PFSK-1 (cell line): ENCODE results near the gene ADAM15.

ENCODE experiments used
- FOXP2 ChIP-seq: optimal IDR thresholded peaks from 2 replicates; pipeline ENCODE3; 2011; ENCODE audit warnings: borderline replicate concordance, control low read depth, inconsistent platforms; ENCODE audit not compliant: insufficient read depth; ENCODE audit errors: extremely low read length, extremely low read depth
- POLR2AphosphoS5 ChIP-seq: IDR thresholded peaks from 2 replicates; pipeline ENCODE4 v1.6.1; 2012; ENCODE audit warnings: low read depth, mild to moderate bottlenecking, control low read depth, low read length, moderate library complexity
- REST ChIP-seq, 2 experiments: IDR thresholded peaks; 2 replicates each; pipeline versions ENCODE4 v1.6.1 to v1.8.0; 2011 to 2012; ENCODE audit warnings: low read depth in 2 of 2, low read length in 2 of 2, control low read depth in 1 of 2, inconsistent platforms in 1 of 2, mild to moderate bottlenecking in 1 of 2, moderate library complexity in 1 of 2; ENCODE audit not compliant: insufficient read depth in 1 of 2
- SIN3A ChIP-seq: IDR thresholded peaks from 2 replicates; pipeline ENCODE4 v1.6.1; 2012; ENCODE audit warnings: mild to moderate bottlenecking, low read length, moderate library complexity, borderline replicate concordance; ENCODE audit not compliant: insufficient read depth
- TAF1 ChIP-seq: IDR thresholded peaks from 2 replicates; pipeline ENCODE4 v1.6.1; 2012; ENCODE audit warnings: low read length, control low read depth, borderline replicate concordance; ENCODE audit not compliant: insufficient read depth

The ADAM15 gene

GRCh38 chr1:155062151-155062686, 11.1 kb downstream of the ADAM15 start:
- TF ChIP-seq TAF1 (no peak), FOXP2 (no peak), REST (IDR thresholded peaks at IDR 0.05; ENCODE audit: insufficient read depth in 1 of 2, low read depth in 2 of 2, low read length in 2 of 2) (no peak), POLR2AphosphoS5 (no peak), SIN3A (no peak)

GRCh38 chr1:155062702-155063411, 11.7 kb downstream of the ADAM15 start:
- TF ChIP-seq POLR2AphosphoS5: no peak
- TF ChIP-seq SIN3A: no peak
- TF ChIP-seq TAF1: no peak
- no peak for TF ChIP-seq REST (IDR thresholded peaks at IDR 0.05; ENCODE audit: insufficient read depth in 1 of 2, low read depth in 2 of 2, low read length in 2 of 2)
- TF ChIP-seq FOXP2: no peak

DNA sequence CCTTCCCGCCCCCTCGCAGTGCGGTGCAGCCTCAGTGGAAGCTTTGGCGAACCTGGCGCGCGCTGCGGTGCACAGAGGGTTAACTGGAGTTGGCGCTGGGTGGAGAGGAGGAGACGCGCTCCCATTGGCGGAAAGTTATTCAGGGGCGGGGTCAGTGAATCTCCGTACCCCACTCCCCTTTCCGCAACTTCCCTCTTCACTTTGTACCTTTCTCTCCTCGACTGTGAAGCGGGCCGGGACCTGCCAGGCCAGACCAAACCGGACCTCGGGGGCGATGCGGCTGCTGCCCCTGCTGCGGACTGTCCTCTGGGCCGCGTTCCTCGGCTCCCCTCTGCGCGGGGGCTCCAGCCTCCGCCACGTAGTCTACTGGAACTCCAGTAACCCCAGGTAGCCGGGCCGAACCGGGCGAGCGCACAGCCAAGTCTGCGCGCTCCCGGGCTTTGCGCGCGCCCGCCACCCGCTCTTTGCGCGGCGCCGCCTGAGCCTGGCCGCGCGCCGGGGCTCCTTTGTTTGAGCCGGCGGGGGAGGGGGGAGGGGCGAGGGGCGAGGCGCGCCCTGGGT, 12.5 kb downstream of the ADAM15 start, which contains the start of gene EFNA4:
EFNA4 (plus strand) TSS at position 191 of the 561 bp plus-strand sequence; CDS start at position 275, 84 bp downstream.
- peak; percentile 22; the same call in 1 of the 2 replicates for TF ChIP-seq SIN3A
- TF ChIP-seq POLR2AphosphoS5: peak; percentile 95
- no peak for TF ChIP-seq FOXP2
- 0 out of 4 replicates have a peak, but pooled peaks of 1 of the 2 experiments have one; percentile 12 for TF ChIP-seq REST (IDR thresholded peaks at IDR 0.05; ENCODE audit: insufficient read depth in 1 of 2, low read depth in 2 of 2, low read length in 2 of 2)
- peak; percentile 82; the same call in 1 of the 2 replicates for TF ChIP-seq TAF1

- TF ChIP-seq POLR2AphosphoS5: no peak
- TF ChIP-seq TAF1: no peak
- no peak for TF ChIP-seq REST (IDR thresholded peaks at IDR 0.05; ENCODE audit: insufficient read depth in 1 of 2, low read depth in 2 of 2, low read length in 2 of 2)
- no peak for TF ChIP-seq FOXP2
- TF ChIP-seq SIN3A: no peak
Measured at GRCh38 chr1:155064111-155064831, 13.2 kb downstream of the ADAM15 start.
